Naive thymus-derived CD8-positive, alpha-beta T cell (primary cell): ENCODE measurements around the gene NKX3-2. TPM values are rescaled to one million over a fixed set of nuclear protein-coding genes. Genes with fewer than 3 reads are reported as not detected.

Source experiments
- ATAC-seq, 2 donors: fragments of 150-1000 bp; cut with Tn5 transposase in 1 of 2; sonication (Bioruptor Pico), chemical (Tn5 transposase) in 1 of 2; 1 replicate in 1 of 2; 2 replicates in 1 of 2; pipeline ENCODE4 v1.10.0; 2021; ENCODE audit warnings: mild to moderate bottlenecking in 2 of 2, moderate library complexity in 2 of 2
- POLR2A ChIA-PET: fragments of 350-600 bp; sonication (Branson Sonifier 250); formaldehyde crosslinking; loops from one replicate; lab custom pipeline; 2021; ENCODE audit warnings: antibody characterized with exemption; lab: Charles Lee
- DNase-seq, 10 donors: peaks; one replicate each; pipeline versions ENCODE4 v3.0.0 to v3.0.0-alpha.2; 2020 to 2022
- H3K27ac Mint-ChIP-seq, 10 donors: one replicate each; pipeline ENCODE4 v1.8.0; 2020 to 2022; ENCODE audit warnings: mild to moderate bottlenecking in 10 of 10, mixed read lengths in 10 of 10, moderate library complexity in 4 of 10, inconsistent platforms in 1 of 10
- H3K27me3 Mint-ChIP-seq, 5 donors: one replicate each; pipeline ENCODE4 v1.8.0; 2021 to 2022; ENCODE audit warnings: mixed read lengths in 5 of 5
- H3K36me3 Mint-ChIP-seq, 3 donors: one replicate each; pipeline ENCODE4 v1.8.0; 2020 to 2022; ENCODE audit warnings: mixed read lengths in 3 of 3, mild to moderate bottlenecking in 2 of 3, inconsistent platforms in 1 of 3
- H3K4me1 Mint-ChIP-seq, 4 donors: one replicate each; pipeline ENCODE4 v1.8.0; 2021 to 2022; ENCODE audit warnings: mixed read lengths in 4 of 4
- H3K4me3 Mint-ChIP-seq, 10 donors: one replicate each; pipeline ENCODE4 v1.8.0; 2020 to 2022; ENCODE audit warnings: mild to moderate bottlenecking in 10 of 10, mixed read lengths in 10 of 10, moderate library complexity in 6 of 10, inconsistent platforms in 1 of 10
- H3K9me3 Mint-ChIP-seq, 9 donors: one replicate each; pipeline ENCODE4 v1.8.0; 2020 to 2022; ENCODE audit warnings: mixed read lengths in 9 of 9, mild to moderate bottlenecking in 3 of 9, inconsistent platforms in 1 of 9, moderate library complexity in 1 of 9
- polyA plus RNA-seq, 3 donors: library from polyadenylated mRNA; unstranded; fragments of 300-500 nt; fragmentation: Illumina TruSeq; gene quantifications; one replicate each; pipeline ENCODE4 v1.2.3, GENCODE V29; 2021
- total RNA-seq, 8 experiments: library from RNA in 2 of 8; stranded (reverse) in 2 of 8; gene quantifications; one replicate each; pipeline ENCODE4 v1.2.3 and lab custom pipeline; 2021 to 2026

NKX3-2 gene
- total and polyA plus RNA-seq, 5 experiments from 2014 or later, result not detected

DNA sequence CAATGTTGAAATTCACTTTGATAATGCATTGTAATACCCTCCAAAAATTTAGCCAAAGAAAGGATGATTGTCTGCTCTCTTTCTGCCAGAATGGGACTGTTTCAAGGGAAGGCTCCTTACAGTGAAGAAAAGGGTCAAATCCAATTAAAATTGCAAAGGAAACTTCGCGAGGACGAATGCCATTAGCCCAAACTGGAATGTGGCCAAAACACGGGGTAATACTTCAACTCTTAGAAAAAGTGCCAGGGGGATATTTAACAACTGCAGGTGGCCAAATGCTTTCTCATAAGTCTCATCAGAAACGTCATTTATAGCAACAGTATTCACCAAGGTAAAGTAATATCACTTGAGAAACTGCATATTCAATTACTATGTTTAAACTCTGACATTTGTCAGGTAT, 29.0 kb downstream of the NKX3-2 start:
- Mint-ChIP-seq H3K4me3 (no peak overlapping the region), H3K27me3 (peaks cover 21 to 48% (median 24%) of the 10 kb centered on the region in 5 donors), H3K27ac (no peak overlapping the region), H3K9me3 (no peaks in the 10 kb centered on the region), H3K36me3 (no peaks in the 10 kb centered on the region), H3K4me1 (no peaks in the 10 kb centered on the region)
- POLR2A ChIA-PET, result no interaction called here
- DNase-seq (no peak), ATAC-seq (no peak)

DNA sequence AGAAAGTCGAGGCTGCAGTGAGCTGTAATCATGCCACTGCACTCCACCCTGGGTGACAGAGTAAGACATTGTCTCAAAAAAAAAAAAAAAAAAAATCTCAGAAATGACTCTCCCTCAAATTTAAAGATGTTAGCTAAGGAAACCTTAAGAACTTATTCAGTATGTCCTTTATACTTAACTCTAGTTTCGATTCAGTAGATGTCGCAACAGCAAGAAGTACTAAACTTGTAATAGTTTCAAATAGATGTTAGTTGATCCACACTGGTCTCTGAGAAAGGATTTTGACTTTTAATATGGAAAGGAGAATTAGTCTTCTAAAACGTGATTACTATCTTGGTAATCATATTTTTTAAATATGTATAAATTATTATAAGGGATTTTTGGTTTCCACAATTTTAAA, 29.6 kb downstream of the NKX3-2 start:
- no peaks in the 10 kb centered on the region for H3K4me1 Mint-ChIP-seq
- H3K27me3 Mint-ChIP-seq, result peaks cover 18 to 47% (median 24%) of the 10 kb centered on the region in 5 donors
- no peak overlapping the region for H3K4me3 Mint-ChIP-seq
- DNase-seq (no peak), ATAC-seq (no peak)
- no peaks in the 10 kb centered on the region for H3K36me3 Mint-ChIP-seq
- H3K27ac Mint-ChIP-seq, result no peak overlapping the region
- no peaks in the 10 kb centered on the region for H3K9me3 Mint-ChIP-seq
- POLR2A ChIA-PET, result no interaction called here

DNA sequence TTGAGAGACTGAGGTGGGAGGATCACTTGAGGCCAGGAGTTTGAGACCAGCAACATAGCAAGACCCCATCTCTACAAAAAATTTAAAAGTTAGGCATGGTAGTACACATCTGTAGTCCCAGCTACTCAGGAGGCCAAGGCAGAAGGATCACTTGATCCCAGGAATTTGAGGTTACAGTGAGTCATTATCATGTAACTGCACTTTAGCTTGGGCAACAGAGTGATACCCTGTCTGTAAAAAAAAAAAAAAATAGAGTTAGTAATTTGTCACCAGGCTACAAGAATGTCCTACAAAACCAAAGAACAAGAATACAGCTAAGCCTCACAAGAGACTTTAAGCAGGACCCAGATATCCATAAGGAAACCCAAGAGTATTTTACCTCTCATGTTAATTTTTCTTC, 33.2 kb downstream of the NKX3-2 start:
- Mint-ChIP-seq H3K36me3 (no peaks in the 10 kb centered on the region), H3K27ac (no peak overlapping the region), H3K4me3 (no peak overlapping the region), H3K4me1 (no peaks in the 10 kb centered on the region), H3K9me3 (peaks cover 0 to 4% (median 0%) of the 10 kb centered on the region in 9 donors), H3K27me3 (peaks cover 15 to 31% (median 21%) of the 10 kb centered on the region in 5 donors)
- POLR2A ChIA-PET, result no interaction called here
- ATAC-seq, result no peak
- DNase-seq, result no peak

DNA sequence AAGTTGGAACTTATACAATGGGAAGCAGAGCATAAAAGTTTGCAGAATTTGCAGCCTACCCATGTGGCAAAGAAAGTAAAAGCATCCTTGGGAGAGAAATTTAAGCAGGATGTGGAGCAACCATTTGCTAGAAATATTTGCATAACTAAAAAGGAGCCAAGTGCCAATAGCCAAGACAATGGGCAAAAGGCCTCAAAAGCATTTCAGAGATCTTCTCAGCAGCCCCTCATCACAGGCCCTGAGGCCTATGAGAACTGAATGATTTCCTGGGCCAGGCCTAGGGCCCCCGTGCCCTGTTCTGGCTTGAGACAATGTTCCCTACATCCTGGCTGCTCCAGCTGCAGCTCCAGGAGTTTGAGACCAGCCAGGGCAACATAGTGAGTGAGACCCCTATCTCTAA, 34.9 kb downstream of the NKX3-2 start:
- DNase-seq (no peak), ATAC-seq (no peak)
- H3K27me3 Mint-ChIP-seq, result peaks cover 14 to 30% (median 22%) of the 10 kb centered on the region in 5 donors
- H3K9me3 Mint-ChIP-seq, result peaks cover 0 to 4% (median 0%) of the 10 kb centered on the region in 9 donors
- H3K4me3 Mint-ChIP-seq, result no peak overlapping the region
- H3K4me1 Mint-ChIP-seq, result no peaks in the 10 kb centered on the region
- H3K27ac Mint-ChIP-seq, result no peak overlapping the region
- POLR2A ChIA-PET, result no interaction called here
- H3K36me3 Mint-ChIP-seq, result no peaks in the 10 kb centered on the region

DNA sequence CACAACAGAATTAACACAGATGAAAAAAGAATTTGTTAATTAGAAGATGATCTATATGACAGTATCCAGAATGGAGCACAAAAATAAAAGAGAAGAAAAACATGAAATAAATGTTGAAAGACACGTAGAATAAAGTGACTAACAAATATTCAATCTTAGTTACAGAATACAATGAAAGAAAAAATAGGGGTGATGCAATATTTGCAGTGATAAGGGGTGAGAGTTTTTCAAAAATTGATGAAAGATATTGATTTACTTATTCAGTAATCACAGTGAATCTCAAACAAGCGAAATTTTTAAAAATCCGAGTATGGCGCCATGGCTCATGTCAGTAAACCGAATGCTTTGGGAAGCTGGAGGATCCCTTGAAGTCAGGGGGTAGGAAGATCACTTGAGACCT, 39.9 kb downstream of the NKX3-2 start:
- H3K27me3 Mint-ChIP-seq, result peaks cover 5 to 33% (median 20%) of the 10 kb centered on the region in 5 donors
- H3K4me1 Mint-ChIP-seq, result no peaks in the 10 kb centered on the region
- DNase-seq (no peak), ATAC-seq (no peak)
- H3K36me3 Mint-ChIP-seq, result no peaks in the 10 kb centered on the region
- POLR2A ChIA-PET, result no interaction called here
- H3K27ac Mint-ChIP-seq, result no peak overlapping the region
- no peak overlapping the region for H3K4me3 Mint-ChIP-seq
- peaks cover 0 to 4% (median 0%) of the 10 kb centered on the region in 9 donors for H3K9me3 Mint-ChIP-seq

DNA sequence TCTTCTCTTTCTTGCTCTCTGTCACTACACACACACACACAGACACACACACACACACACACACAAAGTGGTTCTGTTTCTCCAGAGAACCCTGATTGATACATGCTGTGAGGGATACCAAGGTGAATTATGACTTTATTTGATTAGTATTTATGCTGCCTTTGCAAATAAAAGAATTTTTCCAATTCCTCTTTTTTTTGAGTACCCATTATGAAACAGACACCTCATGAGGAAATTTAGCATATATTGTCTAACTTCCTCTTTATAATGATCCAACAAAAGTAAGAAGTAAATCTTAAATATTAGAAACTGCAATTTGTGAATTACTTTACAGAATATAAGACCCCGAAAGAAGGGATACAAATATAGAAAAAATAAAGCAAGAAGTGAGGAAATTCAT, 45.8 kb downstream of the NKX3-2 start:
- Mint-ChIP-seq H3K4me3 (no peak overlapping the region), H3K9me3 (peaks cover 0 to 9% (median 0%) of the 10 kb centered on the region in 9 donors), H3K27me3 (peaks cover 7 to 55% (median 31%) of the 10 kb centered on the region in 5 donors), H3K4me1 (no peaks in the 10 kb centered on the region), H3K36me3 (peaks cover 0 to 6% (median 0%) of the 10 kb centered on the region in 3 donors), H3K27ac (no peak overlapping the region)
- DNase-seq (no peak), ATAC-seq (no peak)
- POLR2A ChIA-PET, result no interaction called here

DNA sequence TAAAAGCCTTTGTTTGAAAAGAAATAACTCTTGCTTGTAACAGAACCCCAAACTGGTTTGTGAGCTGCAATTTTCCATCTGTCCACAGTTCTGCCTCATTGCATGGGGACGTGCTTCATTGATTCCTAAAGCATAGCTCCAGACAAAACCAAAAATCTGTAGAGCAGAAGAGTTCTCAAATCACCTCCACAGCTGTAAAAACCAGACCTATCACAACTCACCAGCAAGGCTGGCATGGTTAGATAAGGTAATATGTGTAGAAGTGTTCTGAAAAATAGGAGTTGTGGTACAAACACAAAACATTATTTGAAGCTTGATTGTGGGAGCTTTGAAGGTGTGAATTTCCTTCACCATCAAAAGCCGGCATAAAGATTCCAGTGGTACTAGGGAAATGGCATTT, 47.7 kb downstream of the NKX3-2 start:
- no peak overlapping the region for H3K4me3 Mint-ChIP-seq
- H3K27me3 Mint-ChIP-seq, result peaks cover 7 to 53% (median 36%) of the 10 kb centered on the region in 5 donors
- ATAC-seq, result no peak
- no peaks in the 10 kb centered on the region for H3K4me1 Mint-ChIP-seq
- H3K36me3 Mint-ChIP-seq, result peaks cover 0 to 6% (median 0%) of the 10 kb centered on the region in 3 donors
- POLR2A ChIA-PET, result no interaction called here
- H3K27ac Mint-ChIP-seq, result no peak overlapping the region
- H3K9me3 Mint-ChIP-seq, result peaks cover 0 to 9% (median 0%) of the 10 kb centered on the region in 9 donors
- no peak for DNase-seq

DNA sequence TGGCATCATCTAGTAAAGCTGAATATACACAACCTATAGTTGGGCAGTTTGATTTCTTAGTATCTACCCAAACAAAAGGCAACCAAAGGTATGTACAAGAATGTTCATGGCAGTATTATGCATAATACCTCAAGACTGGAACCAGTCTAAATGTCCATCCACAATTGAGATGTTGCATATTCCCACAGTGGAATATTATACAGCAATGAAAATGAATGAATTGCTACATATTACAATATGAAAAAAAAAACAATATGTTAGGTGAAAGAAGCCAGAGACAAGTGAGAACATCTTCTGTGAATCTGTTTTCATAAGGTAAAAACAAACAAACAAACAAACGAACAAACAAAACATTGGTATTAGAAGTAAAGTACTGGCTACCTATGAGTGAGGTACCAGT, 48.6 kb downstream of the NKX3-2 start:
- H3K4me1 Mint-ChIP-seq, result no peaks in the 10 kb centered on the region
- H3K4me3 Mint-ChIP-seq, result no peak overlapping the region
- DNase-seq (no peak), ATAC-seq (no peak)
- H3K9me3 Mint-ChIP-seq, result peaks cover 0 to 9% (median 0%) of the 10 kb centered on the region in 9 donors
- peaks cover 10 to 53% (median 34%) of the 10 kb centered on the region in 5 donors for H3K27me3 Mint-ChIP-seq
- peaks cover 0 to 6% (median 0%) of the 10 kb centered on the region in 3 donors for H3K36me3 Mint-ChIP-seq
- POLR2A ChIA-PET, result no interaction called here
- H3K27ac Mint-ChIP-seq, result no peak overlapping the region

DNA sequence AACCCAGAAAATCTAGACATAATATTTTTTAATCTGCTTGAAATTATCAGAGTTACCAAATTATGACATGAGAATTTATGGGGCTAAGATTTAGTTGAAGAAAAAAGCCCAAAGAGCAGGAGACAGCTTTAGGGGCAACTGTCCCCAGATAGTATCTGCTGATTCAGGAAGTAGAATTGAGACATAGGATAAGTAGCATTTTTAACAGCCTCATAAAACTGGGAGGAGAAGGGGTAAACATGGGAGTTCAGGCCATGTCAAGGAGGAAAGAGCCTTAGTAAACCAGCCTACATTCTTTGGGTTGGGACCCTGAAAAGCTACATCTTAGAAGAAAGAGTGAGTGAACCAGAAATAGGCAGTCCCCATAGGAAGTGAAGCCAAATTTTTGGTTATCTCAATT, 50.5 kb downstream of the NKX3-2 start:
- peaks cover 0 to 6% (median 0%) of the 10 kb centered on the region in 3 donors for H3K36me3 Mint-ChIP-seq
- H3K4me1 Mint-ChIP-seq, result no peaks in the 10 kb centered on the region
- DNase-seq (no peak), ATAC-seq (no peak)
- peaks cover 13 to 54% (median 41%) of the 10 kb centered on the region in 5 donors for H3K27me3 Mint-ChIP-seq
- H3K27ac Mint-ChIP-seq, result no peak overlapping the region
- POLR2A ChIA-PET, result no interaction called here
- no peak overlapping the region for H3K4me3 Mint-ChIP-seq
- peaks cover 0 to 9% (median 0%) of the 10 kb centered on the region in 9 donors for H3K9me3 Mint-ChIP-seq

DNA sequence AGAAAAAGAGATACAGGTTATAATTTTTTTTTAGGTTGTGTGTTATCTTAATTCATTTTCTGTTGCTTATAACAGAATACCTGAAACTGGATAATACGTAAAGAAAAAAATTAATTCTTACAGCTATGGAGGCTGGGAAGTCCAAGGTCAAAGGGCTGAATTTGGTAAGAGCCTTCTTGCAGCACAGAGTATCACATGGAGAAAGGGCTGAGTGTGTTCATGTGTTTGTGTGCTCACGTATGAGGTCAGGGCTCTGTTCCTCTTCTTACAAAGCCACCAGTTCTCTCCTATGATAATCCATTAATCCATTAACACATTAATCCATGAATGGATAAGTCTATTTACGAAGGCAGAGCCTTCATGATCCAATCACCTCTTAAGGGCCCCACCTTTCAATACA, 51.6 kb downstream of the NKX3-2 start:
- no peaks in the 10 kb centered on the region for H3K4me1 Mint-ChIP-seq
- no peak overlapping the region for H3K4me3 Mint-ChIP-seq
- H3K27me3 Mint-ChIP-seq, result peaks cover 16 to 55% (median 44%) of the 10 kb centered on the region in 5 donors
- POLR2A ChIA-PET, result no interaction called here
- peaks cover 0 to 9% (median 0%) of the 10 kb centered on the region in 9 donors for H3K9me3 Mint-ChIP-seq
- peaks cover 0 to 6% (median 0%) of the 10 kb centered on the region in 3 donors for H3K36me3 Mint-ChIP-seq
- no peak overlapping the region for H3K27ac Mint-ChIP-seq
- DNase-seq, result no peak
- no peak for ATAC-seq

Other genes starting within 250 kb of the NKX3-2 start
- gene RAB28, start 60.2 kb downstream of the NKX3-2 start, total RNA-seq, result 10 to 100 TPM; 13.8 to 14.5 TPM
- 10 to 100 TPM; 12.9 to 13.9 (median 13.6) TPM for gene RAB28, start 60.2 kb downstream of the NKX3-2 start, polyA plus RNA-seq
- 10 to 100 TPM; 72.7 to 84.5 TPM for gene BOD1L1, start 83.2 kb upstream of the NKX3-2 start, total RNA-seq
- gene BOD1L1, start 83.2 kb upstream of the NKX3-2 start, polyA plus RNA-seq, result 1 to 10 TPM; 2.1 to 5.8 (median 2.3) TPM